ENCODE data around the gene USP32.
"Not testable (repeated sequence)": the region's sequence is repeated elsewhere in the genome, so short reads cannot be mapped to it uniquely, and the experiment has no call there.

The USP32 gene

GRCh38 chr17:60333628-60334031, 58.3 kb downstream of the USP32 start:
- H3F3A ChIP-seq (ENCODE audit: insufficient read depth, low read length): no peaks in the 10 kb centered on the region
- H3K9me2 ChIP-seq (ENCODE audit: low read depth, low read length): no peaks in the 10 kb centered on the region
- H3K4me1 ChIP-seq (ENCODE audit: insufficient read depth, low read length, severe bottlenecking): no peaks in the 10 kb centered on the region
- H2AFZ ChIP-seq (ENCODE audit: low read length): no peak overlapping the region
- no peaks in the 10 kb centered on the region for H3K79me2 ChIP-seq (ENCODE audit: insufficient read depth, low read length)
- no peak for TF ChIP-seq EZH2 (IDR thresholded peaks at IDR 0.05; ENCODE audit: borderline replicate concordance, low read length)
- TF ChIP-seq, protein P1, sequence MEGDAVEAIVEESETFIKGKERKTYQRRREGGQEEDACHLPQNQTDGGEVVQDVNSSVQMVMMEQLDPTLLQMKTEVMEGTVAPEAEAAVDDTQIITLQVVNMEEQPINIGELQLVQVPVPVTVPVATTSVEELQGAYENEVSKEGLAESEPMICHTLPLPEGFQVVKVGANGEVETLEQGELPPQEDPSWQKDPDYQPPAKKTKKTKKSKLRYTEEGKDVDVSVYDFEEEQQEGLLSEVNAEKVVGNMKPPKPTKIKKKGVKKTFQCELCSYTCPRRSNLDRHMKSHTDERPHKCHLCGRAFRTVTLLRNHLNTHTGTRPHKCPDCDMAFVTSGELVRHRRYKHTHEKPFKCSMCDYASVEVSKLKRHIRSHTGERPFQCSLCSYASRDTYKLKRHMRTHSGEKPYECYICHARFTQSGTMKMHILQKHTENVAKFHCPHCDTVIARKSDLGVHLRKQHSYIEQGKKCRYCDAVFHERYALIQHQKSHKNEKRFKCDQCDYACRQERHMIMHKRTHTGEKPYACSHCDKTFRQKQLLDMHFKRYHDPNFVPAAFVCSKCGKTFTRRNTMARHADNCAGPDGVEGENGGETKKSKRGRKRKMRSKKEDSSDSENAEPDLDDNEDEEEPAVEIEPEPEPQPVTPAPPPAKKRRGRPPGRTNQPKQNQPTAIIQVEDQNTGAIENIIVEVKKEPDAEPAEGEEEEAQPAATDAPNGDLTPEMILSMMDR (IDR thresholded peaks at IDR 0.05; ENCODE audit: low read length): no peak
- no peak overlapping the region for H3K9ac ChIP-seq (ENCODE audit: low read length)
- H3K4me3 ChIP-seq (ENCODE audit: low read depth, low read length, poor library complexity, severe bottlenecking): no peak overlapping the region
- H3K4me2 ChIP-seq (ENCODE audit: low read length): no peak overlapping the region
- no peak overlapping the region for H3K27ac ChIP-seq (ENCODE audit: low read depth, low read length, poor library complexity, severe bottlenecking)
- H3K9me3 ChIP-seq (ENCODE audit: low read length): peaks cover 2% of the 10 kb centered on the region; the same call in 1 of the 2 replicates
- H4K20me1 ChIP-seq (ENCODE audit: insufficient read depth, low read length): no peaks in the 10 kb centered on the region
- H3K36me3 ChIP-seq (ENCODE audit: insufficient read depth, low read length): peaks cover 7% of the 10 kb centered on the region; the same call in 1 of the 2 replicates
- H3K27me3 ChIP-seq (ENCODE audit: insufficient read depth, low read length): no peaks in the 10 kb centered on the region

- H3K27me3 ChIP-seq (ENCODE audit: insufficient read depth, low read length); H3K79me2 ChIP-seq (ENCODE audit: insufficient read depth, low read length); H3K9me2 ChIP-seq (ENCODE audit: low read depth, low read length); H3K9ac ChIP-seq (ENCODE audit: low read length); H3K4me3 ChIP-seq (ENCODE audit: low read depth, low read length, poor library complexity, severe bottlenecking); H2AFZ ChIP-seq (ENCODE audit: low read length); H3K27ac ChIP-seq (ENCODE audit: low read depth, low read length, poor library complexity, severe bottlenecking); H3K9me3 ChIP-seq (ENCODE audit: low read length); H4K20me1 ChIP-seq (ENCODE audit: insufficient read depth, low read length); H3F3A ChIP-seq (ENCODE audit: insufficient read depth, low read length); H3K4me1 ChIP-seq (ENCODE audit: insufficient read depth, low read length, severe bottlenecking); H3K4me2 ChIP-seq (ENCODE audit: low read length): not testable (repeated sequence)
- peaks cover 10% of the 10 kb centered on the region; the same call in 1 of the 2 replicates for H3K36me3 ChIP-seq (ENCODE audit: insufficient read depth, low read length)
Measured at GRCh38 chr17:60333072-60333471, 58.9 kb downstream of the USP32 start.

- no peak overlapping the region for H3K4me2 ChIP-seq (ENCODE audit: low read length)
- no peak overlapping the region for H3K27ac ChIP-seq (ENCODE audit: low read depth, low read length, poor library complexity, severe bottlenecking)
- H3F3A ChIP-seq (ENCODE audit: insufficient read depth, low read length): no peaks in the 10 kb centered on the region
- no peak overlapping the region for H3K4me3 ChIP-seq (ENCODE audit: low read depth, low read length, poor library complexity, severe bottlenecking)
- H3K36me3 ChIP-seq (ENCODE audit: insufficient read depth, low read length): peaks cover 8% of the 10 kb centered on the region; the same call in 1 of the 2 replicates
- H2AFZ ChIP-seq (ENCODE audit: low read length): no peak overlapping the region
- peaks cover 4% of the 10 kb centered on the region; the same call in 1 of the 2 replicates for H3K9me3 ChIP-seq (ENCODE audit: low read length)
- H3K4me1 ChIP-seq (ENCODE audit: insufficient read depth, low read length, severe bottlenecking): no peaks in the 10 kb centered on the region
- no peaks in the 10 kb centered on the region for H4K20me1 ChIP-seq (ENCODE audit: insufficient read depth, low read length)
- no peaks in the 10 kb centered on the region for H3K27me3 ChIP-seq (ENCODE audit: insufficient read depth, low read length)
- H3K9me2 ChIP-seq (ENCODE audit: low read depth, low read length): no peaks in the 10 kb centered on the region
- TF ChIP-seq EZH2 (IDR thresholded peaks at IDR 0.05; ENCODE audit: borderline replicate concordance, low read length): no peak
- TF ChIP-seq, protein P1 (IDR thresholded peaks at IDR 0.05; ENCODE audit: low read length): no peak
- H3K9ac ChIP-seq (ENCODE audit: low read length): no peak overlapping the region
- no peaks in the 10 kb centered on the region for H3K79me2 ChIP-seq (ENCODE audit: insufficient read depth, low read length)
Measured at GRCh38 chr17:60332574-60332973, 59.4 kb downstream of the USP32 start.

- Histone ChIP-seq H3K27me3 (ENCODE audit: insufficient read depth, low read length) (no peaks in the 10 kb centered on the region), H3K9me3 (ENCODE audit: low read length) (peaks cover 4% of the 10 kb centered on the region; the same call in 1 of the 2 replicates), H3K4me2 (ENCODE audit: low read length) (no peak overlapping the region), H4K20me1 (ENCODE audit: insufficient read depth, low read length) (no peaks in the 10 kb centered on the region), H3K36me3 (ENCODE audit: insufficient read depth, low read length) (peaks cover 5% of the 10 kb centered on the region; the same call in 1 of the 2 replicates), H3K4me1 (ENCODE audit: insufficient read depth, low read length, severe bottlenecking) (no peaks in the 10 kb centered on the region), H3F3A (ENCODE audit: insufficient read depth, low read length) (no peaks in the 10 kb centered on the region), H2AFZ (ENCODE audit: low read length) (no peak overlapping the region), H3K27ac (ENCODE audit: low read depth, low read length, poor library complexity, severe bottlenecking) (no peak overlapping the region), H3K79me2 (ENCODE audit: insufficient read depth, low read length) (no peaks in the 10 kb centered on the region), H3K9me2 (ENCODE audit: low read depth, low read length) (no peaks in the 10 kb centered on the region), H3K4me3 (ENCODE audit: low read depth, low read length, poor library complexity, severe bottlenecking) (no peak overlapping the region), H3K9ac (ENCODE audit: low read length) (no peak overlapping the region)
- TF ChIP-seq, protein P1 (IDR thresholded peaks at IDR 0.05; ENCODE audit: low read length): no peak
- TF ChIP-seq EZH2 (IDR thresholded peaks at IDR 0.05; ENCODE audit: borderline replicate concordance, low read length): no peak
Measured at GRCh38 chr17:60330731-60331130, 61.2 kb downstream of the USP32 start.

All from OCI-LY1 (cell line).